A673 (cell line): Measurements from ENCODE around the gene CLDN5. TPM values are rescaled to one million over a fixed set of nuclear protein-coding genes. Genes with fewer than 3 reads are reported as not detected.

ENCODE experiments used
- BruUV-seq: library from RNA; stranded (reverse); fragments of 400-500 nt; replicated peaks from 2 replicates; lab custom pipeline; 2021; lab: Mats Ljungman, UMichigan
- CTCF ChIA-PET: fragments of 300-600 bp; sonication (Branson Sonifier 250); formaldehyde crosslinking; loops from one replicate; lab custom pipeline; 2022; ENCODE audit warnings: antibody characterized with exemption; lab: Charles Lee
- POLR2A ChIA-PET: fragments of 300-600 bp; sonication (Branson Sonifier 250); formaldehyde crosslinking; loops from one replicate; lab custom pipeline; 2022; ENCODE audit warnings: antibody characterized with exemption; ENCODE audit not compliant: low non-redundant PET; lab: Charles Lee
- DNase-seq: peaks from one replicate; pipeline ENCODE4 v3.0.0-alpha.2; 2015; ENCODE audit warnings: low spot score
- H3K27ac ChIP-seq: fragments of 200-600 bp; sonication (generic); 2 replicates; pipeline ENCODE4 v1.5.1; 2016; ENCODE audit warnings: mixed run types, low read depth, mild to moderate bottlenecking, mixed read lengths, antibody characterized with exemption, low read length; ENCODE audit not compliant: poor library complexity, severe bottlenecking
- H3K27me3 ChIP-seq: fragments of 200-600 bp; sonication (generic); replicated peaks from 2 replicates; pipeline ENCODE4 v1.6.1; 2017; ENCODE audit warnings: mixed run types, low read depth, mild to moderate bottlenecking, mixed read lengths, antibody characterized with exemption, low read length; ENCODE audit not compliant: insufficient read depth, poor library complexity
- H3K36me3 ChIP-seq: fragments of 200-600 bp; sonication (generic); 2 replicates; pipeline ENCODE4 v1.6.1; 2016; ENCODE audit warnings: mixed run types, mild to moderate bottlenecking, mixed read lengths, antibody characterized with exemption, low read length; ENCODE audit not compliant: insufficient read depth, poor library complexity, severe bottlenecking
- H3K4me1 ChIP-seq: fragments of 200-600 bp; sonication (generic); 2 replicates; pipeline ENCODE4 v1.6.1; 2017; ENCODE audit warnings: mixed run types, mild to moderate bottlenecking, mixed read lengths, antibody characterized with exemption, low read length; ENCODE audit not compliant: insufficient read depth, poor library complexity, severe bottlenecking
- H3K4me3 ChIP-seq: fragments of 200-600 bp; sonication (generic); 2 replicates; pipeline ENCODE4 v1.5.1; 2016; ENCODE audit warnings: low read depth, mixed run types, mild to moderate bottlenecking, mixed read lengths, low read length; ENCODE audit not compliant: poor library complexity, severe bottlenecking
- H3K9me3 ChIP-seq: fragments of 200-600 bp; sonication (generic); 2 replicates; pipeline ENCODE4 v1.6.1; 2016; ENCODE audit warnings: mixed run types, low read depth, mild to moderate bottlenecking, mixed read lengths, antibody characterized with exemption, low read length; ENCODE audit not compliant: poor library complexity, severe bottlenecking
- EZH2 ChIP-seq: fragments of 200-600 bp; sonication (generic); IDR thresholded peaks from 2 replicates; pipeline ENCODE4 v1.6.1; 2017; ENCODE audit warnings: borderline replicate concordance, low read depth, mild to moderate bottlenecking, mixed read lengths, antibody characterized with exemption, low read length; ENCODE audit not compliant: poor library complexity, severe bottlenecking
- intact Hi-C: fragments of 100-400 bp; cut with micrococcal nuclease; formaldehyde crosslinking; loops from one replicate; pipeline ENCODE4 v1.10.0; 2022; ENCODE audit not compliant: unreplicated experiment
- total RNA-seq: library from RNA; stranded (reverse); gene quantifications from 2 replicates; pipeline ENCODE4 v1.2.3, GENCODE V29; 2021
- TF ChIP-seq, protein P1 (sequence below): fragments of 300-800, 200-600 bp; sonication (generic); conservative IDR thresholded peaks from 2 replicates; pipeline ENCODE4 v1.5.1; 2017; ENCODE audit warnings: low read depth, mild to moderate bottlenecking, antibody characterized with exemption, low read length, moderate library complexity, mixed read lengths

The CLDN5 gene
- total RNA-seq, 1 experiment from 2014 or later: 0.21 TPM

- intact Hi-C loops: no loop called here
- Histone ChIP-seq H3K36me3 (peaks cover 57% of the 10 kb centered on the region), H3K27me3 (no peaks in the 10 kb centered on the region), H3K4me3 (no peak overlapping the region), H3K4me1 (no peaks in the 10 kb centered on the region), H3K27ac (no peak overlapping the region), H3K9me3 (no peaks in the 10 kb centered on the region)
- TF ChIP-seq EZH2: no peak
- TF ChIP-seq, protein P1, sequence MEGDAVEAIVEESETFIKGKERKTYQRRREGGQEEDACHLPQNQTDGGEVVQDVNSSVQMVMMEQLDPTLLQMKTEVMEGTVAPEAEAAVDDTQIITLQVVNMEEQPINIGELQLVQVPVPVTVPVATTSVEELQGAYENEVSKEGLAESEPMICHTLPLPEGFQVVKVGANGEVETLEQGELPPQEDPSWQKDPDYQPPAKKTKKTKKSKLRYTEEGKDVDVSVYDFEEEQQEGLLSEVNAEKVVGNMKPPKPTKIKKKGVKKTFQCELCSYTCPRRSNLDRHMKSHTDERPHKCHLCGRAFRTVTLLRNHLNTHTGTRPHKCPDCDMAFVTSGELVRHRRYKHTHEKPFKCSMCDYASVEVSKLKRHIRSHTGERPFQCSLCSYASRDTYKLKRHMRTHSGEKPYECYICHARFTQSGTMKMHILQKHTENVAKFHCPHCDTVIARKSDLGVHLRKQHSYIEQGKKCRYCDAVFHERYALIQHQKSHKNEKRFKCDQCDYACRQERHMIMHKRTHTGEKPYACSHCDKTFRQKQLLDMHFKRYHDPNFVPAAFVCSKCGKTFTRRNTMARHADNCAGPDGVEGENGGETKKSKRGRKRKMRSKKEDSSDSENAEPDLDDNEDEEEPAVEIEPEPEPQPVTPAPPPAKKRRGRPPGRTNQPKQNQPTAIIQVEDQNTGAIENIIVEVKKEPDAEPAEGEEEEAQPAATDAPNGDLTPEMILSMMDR: no peak
- DNase-seq: peak; percentile 18
- CTCF ChIA-PET: no interaction called here
- POLR2A ChIA-PET: interaction anchor here (0.6 kb wide), 1 partner anchor 207 kb away, joined by 3 read pairs; no protein-coding TSS in a partner anchor
- no TSS peak for BruUV-seq
Measured at GRCh38 chr22:19483481-19484244, 40.5 kb downstream of the CLDN5 start.

DNA sequence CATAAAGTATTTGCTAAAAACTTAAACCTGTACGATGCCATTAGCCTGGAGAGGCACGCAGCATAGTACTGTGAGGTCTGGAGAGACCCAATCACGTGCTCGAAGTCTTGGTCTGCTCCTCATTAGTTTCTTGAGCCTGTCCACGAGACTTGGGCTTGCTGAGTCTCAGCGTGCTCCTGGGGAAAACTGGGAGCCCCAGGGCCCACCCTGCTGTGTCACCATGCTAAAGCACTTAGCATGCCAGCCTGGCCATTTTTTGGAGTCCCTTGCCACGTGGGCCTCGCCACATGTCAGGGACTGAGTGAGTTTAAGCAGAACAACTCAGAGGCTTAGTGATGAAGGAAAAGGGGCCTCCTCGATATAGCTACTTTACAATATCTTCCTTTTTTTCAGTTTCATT, 41.9 kb downstream of the CLDN5 start:
- BruUV-seq: no TSS peak
- no peak for DNase-seq
- H3K27ac ChIP-seq: no peak overlapping the region
- peaks cover 48% of the 10 kb centered on the region for H3K36me3 ChIP-seq
- ChIA-PET CTCF (no interaction called here), POLR2A (no interaction called here)
- H3K27me3 ChIP-seq: no peaks in the 10 kb centered on the region
- H3K4me1 ChIP-seq: peaks cover 5% of the 10 kb centered on the region
- no peaks in the 10 kb centered on the region for H3K9me3 ChIP-seq
- intact Hi-C loops: no loop called here
- H3K4me3 ChIP-seq: no peak overlapping the region
- TF ChIP-seq, protein P1: no peak
- no peak for TF ChIP-seq EZH2

DNA sequence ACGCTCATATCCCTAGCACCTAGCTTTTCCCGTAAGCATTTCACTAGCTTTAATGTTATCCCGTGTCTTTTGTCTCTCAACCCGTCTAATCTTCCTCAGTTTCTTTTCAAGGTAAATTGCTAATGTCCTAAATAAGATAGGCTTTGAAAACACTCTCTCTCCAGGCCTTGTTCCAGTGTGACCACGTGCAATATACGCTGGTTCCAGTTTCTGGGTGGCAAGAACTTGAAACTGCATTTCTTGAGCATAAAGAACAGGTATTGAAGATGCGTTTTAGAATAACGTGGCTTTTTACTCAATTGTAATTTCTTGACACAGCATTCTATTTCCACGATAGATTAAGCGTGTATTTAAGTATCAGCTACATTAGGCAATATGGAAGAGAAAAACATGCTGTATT, 43.4 kb downstream of the CLDN5 start:
- ChIA-PET CTCF (no interaction called here), POLR2A (no interaction called here)
- no peak for TF ChIP-seq EZH2
- TF ChIP-seq, protein P1: no peak
- BruUV-seq: no TSS peak
- Histone ChIP-seq H3K9me3 (no peaks in the 10 kb centered on the region), H3K4me1 (peaks cover 9% of the 10 kb centered on the region), H3K27ac (no peak overlapping the region), H3K4me3 (peak overlapping the region; percentile 75), H3K27me3 (no peaks in the 10 kb centered on the region), H3K36me3 (peaks cover 37% of the 10 kb centered on the region)
- no peak for DNase-seq
- intact Hi-C loops: no loop called here
